ENCODE results near the gene MSS51.

DNA sequence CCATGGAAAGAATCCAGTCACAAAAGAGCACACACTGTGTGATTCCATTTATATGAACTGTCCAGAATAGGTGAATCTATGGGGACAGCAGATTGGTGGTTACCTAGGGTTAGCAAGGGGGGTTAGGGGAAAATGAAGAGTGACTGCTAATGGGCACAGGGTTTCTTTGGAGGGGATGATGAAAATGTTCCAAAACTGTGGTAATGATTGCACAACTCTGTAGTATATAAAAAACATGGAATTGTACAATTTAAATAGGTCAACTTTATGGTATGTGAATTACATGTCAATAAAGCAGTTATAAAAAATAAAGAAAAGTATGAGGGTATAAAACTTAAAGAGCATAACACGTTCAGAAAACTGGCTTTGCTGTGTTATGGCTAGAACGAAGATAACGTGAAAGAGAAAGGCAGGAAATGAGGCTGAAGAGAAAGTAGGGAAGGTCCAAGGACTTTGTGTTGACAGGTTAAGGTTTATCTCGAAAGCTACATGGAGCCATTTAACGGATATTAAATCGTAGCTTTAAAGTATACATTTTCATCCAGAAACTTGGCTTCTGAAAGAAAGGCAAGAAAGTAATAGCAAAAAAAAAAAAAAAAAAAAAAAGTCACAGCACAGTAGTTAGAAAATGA lies 26.4 kb upstream of the MSS51 start:
- TF ChIP-seq, protein P1, sequence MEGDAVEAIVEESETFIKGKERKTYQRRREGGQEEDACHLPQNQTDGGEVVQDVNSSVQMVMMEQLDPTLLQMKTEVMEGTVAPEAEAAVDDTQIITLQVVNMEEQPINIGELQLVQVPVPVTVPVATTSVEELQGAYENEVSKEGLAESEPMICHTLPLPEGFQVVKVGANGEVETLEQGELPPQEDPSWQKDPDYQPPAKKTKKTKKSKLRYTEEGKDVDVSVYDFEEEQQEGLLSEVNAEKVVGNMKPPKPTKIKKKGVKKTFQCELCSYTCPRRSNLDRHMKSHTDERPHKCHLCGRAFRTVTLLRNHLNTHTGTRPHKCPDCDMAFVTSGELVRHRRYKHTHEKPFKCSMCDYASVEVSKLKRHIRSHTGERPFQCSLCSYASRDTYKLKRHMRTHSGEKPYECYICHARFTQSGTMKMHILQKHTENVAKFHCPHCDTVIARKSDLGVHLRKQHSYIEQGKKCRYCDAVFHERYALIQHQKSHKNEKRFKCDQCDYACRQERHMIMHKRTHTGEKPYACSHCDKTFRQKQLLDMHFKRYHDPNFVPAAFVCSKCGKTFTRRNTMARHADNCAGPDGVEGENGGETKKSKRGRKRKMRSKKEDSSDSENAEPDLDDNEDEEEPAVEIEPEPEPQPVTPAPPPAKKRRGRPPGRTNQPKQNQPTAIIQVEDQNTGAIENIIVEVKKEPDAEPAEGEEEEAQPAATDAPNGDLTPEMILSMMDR (IDR thresholded peaks at IDR 0.05), result no peak
- TF ChIP-seq POLR2A (IDR thresholded peaks at IDR 0.05), result no peak

All from breast epithelium (tissue), 3 donors.